Measurements from ENCODE around the gene RALGAPA1.
"Not testable (repeated sequence)": the region's sequence is repeated elsewhere in the genome, so short reads cannot be mapped to it uniquely, and the experiment has no call there.

RALGAPA1 gene

GRCh38 chr14:35760143-35760542, 49.0 kb downstream of the RALGAPA1 start:
- DNase-seq: no peak

- no peak for DNase-seq
These were observed 50.5 kb downstream of the RALGAPA1 start for GRCh38 chr14:35758523-35759129.

DNA sequence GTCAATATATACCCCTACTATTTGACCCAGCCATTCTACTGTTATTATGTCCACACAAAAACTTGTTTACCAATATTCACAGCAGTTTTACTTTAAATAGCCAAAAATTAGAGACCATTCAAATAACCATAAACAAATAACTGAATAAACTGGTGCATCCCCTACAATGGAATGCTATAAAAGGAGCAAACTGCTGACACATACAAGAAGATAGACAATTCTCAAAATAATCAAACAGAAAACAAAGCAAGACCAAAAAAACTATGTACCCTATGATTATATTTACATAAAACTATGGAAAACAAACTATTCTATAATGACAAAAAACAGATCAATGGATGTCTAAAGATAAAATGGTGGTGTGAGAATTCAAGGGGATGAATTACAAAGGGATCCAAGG, 54.4 kb downstream of the RALGAPA1 start:
- DNase-seq: no peak

- no peak for DNase-seq
These were observed 56.7 kb downstream of the RALGAPA1 start for GRCh38 chr14:35752380-35752779.

GRCh38 chr14:35750202-35750904, 58.7 kb downstream of the RALGAPA1 start:
- no peak for DNase-seq

- DNase-seq: no peak
These were observed 61.7 kb downstream of the RALGAPA1 start for GRCh38 chr14:35747379-35747778.

GRCh38 chr14:35742442-35742841, 66.7 kb downstream of the RALGAPA1 start:
- DNase-seq: no peak

DNA sequence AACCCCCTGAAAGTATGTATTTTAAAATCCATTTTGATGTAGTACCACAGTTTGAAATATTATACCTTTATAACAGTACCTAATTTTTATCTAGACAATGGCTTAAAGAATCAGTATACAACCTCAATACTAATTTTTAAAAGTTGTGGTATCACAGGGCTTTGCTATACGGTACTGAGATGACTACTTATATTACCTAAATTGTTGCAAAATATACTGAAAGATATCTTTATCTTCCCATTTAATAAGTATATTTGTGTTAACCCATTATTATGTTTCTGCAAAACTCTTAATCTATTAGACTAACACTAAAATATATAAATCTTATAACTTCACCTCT, 67.1 kb downstream of the RALGAPA1 start:
- no peak for DNase-seq

- no peak for DNase-seq
These were observed 67.6 kb downstream of the RALGAPA1 start for GRCh38 chr14:35741345-35742031.

- DNase-seq: no peak
These were observed 68.9 kb downstream of the RALGAPA1 start for GRCh38 chr14:35740215-35740614.

DNA sequence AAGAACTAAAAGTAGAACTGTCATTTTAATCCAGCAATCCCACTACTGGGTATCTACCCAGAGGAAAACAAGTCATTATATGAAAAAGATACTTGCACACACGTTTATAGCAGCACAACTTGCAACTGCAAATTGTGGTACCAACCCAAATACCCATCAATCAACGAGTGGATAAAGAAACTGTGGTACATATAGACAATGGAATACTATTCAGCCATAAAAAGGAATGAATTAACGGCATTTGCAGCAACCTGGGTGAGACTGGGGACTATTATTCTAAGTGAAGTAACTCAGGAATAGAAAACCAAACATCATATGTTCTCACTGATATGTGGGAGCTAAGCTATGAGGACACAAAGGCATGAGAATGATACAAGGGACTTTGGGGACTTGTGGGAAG, 73.9 kb downstream of the RALGAPA1 start:
- not testable (repeated sequence) for DNase-seq

- DNase-seq: not testable (repeated sequence)
These were observed 75.6 kb downstream of the RALGAPA1 start for GRCh38 chr14:35733510-35733909.

- DNase-seq: no peak
These were observed 78.2 kb downstream of the RALGAPA1 start for GRCh38 chr14:35730871-35731270.

DNA sequence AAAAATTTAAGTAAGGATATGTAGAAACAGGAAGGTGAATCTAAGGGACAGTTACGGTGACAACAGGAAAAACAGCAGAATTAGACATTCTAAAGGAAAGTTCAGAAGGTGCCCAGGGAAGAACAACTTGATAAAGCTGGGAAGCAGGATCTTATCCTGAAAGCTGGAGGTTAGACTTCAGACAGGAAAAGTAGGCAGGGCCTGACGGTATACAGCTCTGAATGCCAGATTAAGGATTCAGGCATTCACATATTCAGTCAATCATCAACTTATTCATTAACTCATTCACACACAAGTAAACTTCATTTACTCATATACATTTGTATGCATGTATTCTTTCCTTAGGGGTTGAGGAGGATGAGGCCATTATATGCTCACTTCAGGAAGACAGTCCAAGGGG, 81.3 kb downstream of the RALGAPA1 start:
- no peak for DNase-seq

- no peak for DNase-seq
These were observed 83.2 kb downstream of the RALGAPA1 start for GRCh38 chr14:35725930-35726329.

GRCh38 chr14:35715079-35715478, 94.0 kb downstream of the RALGAPA1 start:
- DNase-seq: no peak

GRCh38 chr14:35712466-35712865, 96.6 kb downstream of the RALGAPA1 start:
- no peak for DNase-seq

GRCh38 chr14:35708062-35708461, 101.0 kb downstream of the RALGAPA1 start:
- DNase-seq: no peak

DNA sequence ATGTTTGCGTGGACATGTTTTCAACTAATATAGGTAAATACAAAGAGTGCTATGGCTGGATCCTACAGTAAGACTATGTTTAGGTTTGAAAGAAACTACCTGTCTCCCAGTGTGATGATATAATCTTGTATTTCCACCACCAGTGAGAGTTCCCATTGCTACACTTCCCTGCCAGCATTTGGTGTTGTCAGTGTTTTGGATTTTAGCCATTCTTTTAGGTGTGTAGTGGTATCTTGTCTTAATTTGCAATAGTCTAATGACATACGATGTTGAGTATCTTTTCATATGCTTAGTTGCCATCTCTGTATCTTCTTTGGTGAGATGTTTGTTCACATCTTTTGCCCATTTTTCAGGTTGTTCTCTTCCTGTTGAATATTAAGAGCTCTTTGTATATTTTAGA, 103.5 kb downstream of the RALGAPA1 start:
- no peak for DNase-seq

- no peak for DNase-seq
These were observed 104.2 kb downstream of the RALGAPA1 start for GRCh38 chr14:35704793-35705493.

GRCh38 chr14:35701531-35701930, 107.6 kb downstream of the RALGAPA1 start:
- DNase-seq: no peak

GRCh38 chr14:35699791-35700444, 109.2 kb downstream of the RALGAPA1 start:
- no peak for DNase-seq

DNA sequence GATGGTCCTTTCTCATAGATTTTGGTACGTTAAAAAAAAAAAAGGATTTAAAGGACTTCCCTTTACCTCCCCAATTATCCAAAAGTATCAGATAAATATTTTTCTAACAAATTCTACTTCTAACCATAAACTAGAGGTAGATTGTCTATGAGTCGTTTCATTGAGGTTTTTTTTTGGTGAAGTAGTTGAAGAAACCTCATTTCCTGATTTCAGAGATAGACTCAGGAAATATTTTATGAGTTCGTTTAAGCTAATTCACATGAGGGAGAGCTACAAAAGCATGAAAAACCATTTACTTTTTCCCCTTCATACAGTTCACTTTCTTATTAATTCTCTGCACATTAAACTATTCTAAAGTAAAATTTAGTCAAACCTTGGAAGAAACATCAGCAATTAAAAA, 112.5 kb downstream of the RALGAPA1 start:
- no peak for DNase-seq
